ENCODE results near the gene COL23A1. TPM values are rescaled to one million over a fixed set of nuclear protein-coding genes. Genes with fewer than 3 reads are reported as not detected.
"Not testable (repeated sequence)": the region's sequence is repeated elsewhere in the genome, so short reads cannot be mapped to it uniquely, and the experiment has no call there.

COL23A1 gene
- total RNA-seq, 1 donor, result 0.10 TPM

- peaks cover 8% of the 10 kb centered on the region for H3K4me1 ChIP-seq (ENCODE audit: insufficient read depth, low read length)
- no peaks in the 10 kb centered on the region for H3K9me3 ChIP-seq (ENCODE audit: low read depth, low read length)
- no peaks in the 10 kb centered on the region for H3K27me3 ChIP-seq (ENCODE audit: insufficient read depth, low read length)
- no peak overlapping the region for H3K4me3 ChIP-seq (ENCODE audit: low read length)
Observed at GRCh38 chr5:178309271-178310013, 280.8 kb downstream of the COL23A1 start.

- H3K4me3 ChIP-seq (ENCODE audit: low read length), result no peak overlapping the region
- no peaks in the 10 kb centered on the region for H3K27me3 ChIP-seq (ENCODE audit: insufficient read depth, low read length)
- no peaks in the 10 kb centered on the region for H3K9me3 ChIP-seq (ENCODE audit: low read depth, low read length)
- H3K4me1 ChIP-seq (ENCODE audit: insufficient read depth, low read length), result peaks cover 8% of the 10 kb centered on the region
Observed at GRCh38 chr5:178308541-178309092, 281.6 kb downstream of the COL23A1 start.

- peaks cover 4% of the 10 kb centered on the region for H3K4me1 ChIP-seq (ENCODE audit: insufficient read depth, low read length)
- H3K4me3 ChIP-seq (ENCODE audit: low read length), result no peak overlapping the region
- no peaks in the 10 kb centered on the region for H3K27me3 ChIP-seq (ENCODE audit: insufficient read depth, low read length)
- no peaks in the 10 kb centered on the region for H3K9me3 ChIP-seq (ENCODE audit: low read depth, low read length)
Observed at GRCh38 chr5:178307267-178308045, 282.7 kb downstream of the COL23A1 start.

- H3K27me3 ChIP-seq (ENCODE audit: insufficient read depth, low read length), result no peaks in the 10 kb centered on the region
- H3K9me3 ChIP-seq (ENCODE audit: low read depth, low read length), result no peaks in the 10 kb centered on the region
- no peak overlapping the region for H3K4me3 ChIP-seq (ENCODE audit: low read length)
- H3K4me1 ChIP-seq (ENCODE audit: insufficient read depth, low read length), result no peaks in the 10 kb centered on the region
Observed at GRCh38 chr5:178306430-178307225, 283.6 kb downstream of the COL23A1 start.

- H3K27me3 ChIP-seq (ENCODE audit: insufficient read depth, low read length), result no peaks in the 10 kb centered on the region
- H3K9me3 ChIP-seq (ENCODE audit: low read depth, low read length), result no peaks in the 10 kb centered on the region
Observed at GRCh38 chr5:178305801-178306200, 284.4 kb downstream of the COL23A1 start.

GRCh38 chr5:178304761-178305645, 285.2 kb downstream of the COL23A1 start:
- Histone ChIP-seq H3K27me3 (ENCODE audit: insufficient read depth, low read length) (no peaks in the 10 kb centered on the region), H3K4me3 (ENCODE audit: low read length) (no peak overlapping the region), H3K9me3 (ENCODE audit: low read depth, low read length) (no peaks in the 10 kb centered on the region), H3K4me1 (ENCODE audit: insufficient read depth, low read length) (no peaks in the 10 kb centered on the region)

More at GRCh38 chr5:178305801-178306200, 284.4 kb downstream of the COL23A1 start:
- Histone ChIP-seq H3K4me1 (ENCODE audit: insufficient read depth, low read length) (no peaks in the 10 kb centered on the region), H3K4me3 (ENCODE audit: low read length) (no peak overlapping the region)

GRCh38 chr5:178304016-178304415, 286.2 kb downstream of the COL23A1 start:
- Histone ChIP-seq H3K9me3 (ENCODE audit: low read depth, low read length) (no peaks in the 10 kb centered on the region), H3K4me3 (ENCODE audit: low read length) (no peak overlapping the region)

GRCh38 chr5:178302321-178302720, 287.9 kb downstream of the COL23A1 start:
- H3K4me1 ChIP-seq (ENCODE audit: insufficient read depth, low read length); H3K4me3 ChIP-seq (ENCODE audit: low read length); H3K27me3 ChIP-seq (ENCODE audit: insufficient read depth, low read length); H3K9me3 ChIP-seq (ENCODE audit: low read depth, low read length): not testable (repeated sequence)

More at GRCh38 chr5:178304016-178304415, 286.2 kb downstream of the COL23A1 start:
- Histone ChIP-seq H3K27me3 (ENCODE audit: insufficient read depth, low read length) (no peaks in the 10 kb centered on the region), H3K4me1 (ENCODE audit: insufficient read depth, low read length) (no peaks in the 10 kb centered on the region)

- Histone ChIP-seq H3K27me3 (ENCODE audit: insufficient read depth, low read length) (no peaks in the 10 kb centered on the region), H3K4me3 (ENCODE audit: low read length) (no peak overlapping the region), H3K4me1 (ENCODE audit: insufficient read depth, low read length) (no peaks in the 10 kb centered on the region), H3K9me3 (ENCODE audit: low read depth, low read length) (no peaks in the 10 kb centered on the region)
Observed at GRCh38 chr5:178301641-178302040, 288.6 kb downstream of the COL23A1 start.

GRCh38 chr5:178298283-178298807, 291.8 kb downstream of the COL23A1 start:
- Histone ChIP-seq H3K9me3 (ENCODE audit: low read depth, low read length) (no peaks in the 10 kb centered on the region), H3K4me1 (ENCODE audit: insufficient read depth, low read length) (no peaks in the 10 kb centered on the region), H3K4me3 (ENCODE audit: low read length) (no peak overlapping the region), H3K27me3 (ENCODE audit: insufficient read depth, low read length) (no peaks in the 10 kb centered on the region)

GRCh38 chr5:178297751-178298150, 292.4 kb downstream of the COL23A1 start:
- Histone ChIP-seq H3K4me1 (ENCODE audit: insufficient read depth, low read length) (no peaks in the 10 kb centered on the region), H3K27me3 (ENCODE audit: insufficient read depth, low read length) (no peaks in the 10 kb centered on the region), H3K4me3 (ENCODE audit: low read length) (no peak overlapping the region), H3K9me3 (ENCODE audit: low read depth, low read length) (no peaks in the 10 kb centered on the region)

- H3K27me3 ChIP-seq (ENCODE audit: insufficient read depth, low read length), result no peaks in the 10 kb centered on the region
- H3K9me3 ChIP-seq (ENCODE audit: low read depth, low read length), result no peaks in the 10 kb centered on the region
- no peak overlapping the region for H3K4me3 ChIP-seq (ENCODE audit: low read length)
- H3K4me1 ChIP-seq (ENCODE audit: insufficient read depth, low read length), result no peaks in the 10 kb centered on the region
Observed at GRCh38 chr5:178296066-178296465, 294.1 kb downstream of the COL23A1 start.

- Histone ChIP-seq H3K4me3 (ENCODE audit: low read length) (no peak overlapping the region), H3K4me1 (ENCODE audit: insufficient read depth, low read length) (no peaks in the 10 kb centered on the region), H3K27me3 (ENCODE audit: insufficient read depth, low read length) (no peaks in the 10 kb centered on the region), H3K9me3 (ENCODE audit: low read depth, low read length) (no peaks in the 10 kb centered on the region)
Observed at GRCh38 chr5:178295589-178295988, 294.6 kb downstream of the COL23A1 start.

- Histone ChIP-seq H3K9me3 (ENCODE audit: low read depth, low read length) (no peaks in the 10 kb centered on the region), H3K27me3 (ENCODE audit: insufficient read depth, low read length) (no peaks in the 10 kb centered on the region), H3K4me1 (ENCODE audit: insufficient read depth, low read length) (no peaks in the 10 kb centered on the region), H3K4me3 (ENCODE audit: low read length) (no peak overlapping the region)
Observed at GRCh38 chr5:178293815-178294214, 296.4 kb downstream of the COL23A1 start.
